Pancreas (tissue), 10 donors: ENCODE data around the gene ABR. TPM values are rescaled to one million over a fixed set of nuclear protein-coding genes. Genes with fewer than 3 reads are reported as not detected.
"Not testable (repeated sequence)": the region's sequence is repeated elsewhere in the genome, so short reads cannot be mapped to it uniquely, and the experiment has no call there.

Experiments used
- ATAC-seq, 4 donors: fragments of 200-7000 bp; cut with Tn5 transposase; one replicate each; pipeline versions ENCODE4 v1.8.0 to v1.9.1; 2020; ENCODE audit warnings: mild to moderate bottlenecking in 4 of 4, moderate library complexity in 4 of 4
- DNase-seq, 6 donors: peaks; one replicate each; pipeline ENCODE4 v3.0.0-alpha.2; 2020
- FAIRE-seq: peaks from 2 replicates; lab custom pipeline; 2012; peaks lifted over from hg19 to GRCh38; lab: Jason Lieb, UNC
- H3K27ac ChIP-seq, 4 donors: fragments of 200-600 bp; sonication (generic); 1 replicate in 3 of 4; 2 replicates in 1 of 4; pipeline versions ENCODE4 v1.5.0 to v1.8.0; 2020
- H3K27me3 ChIP-seq, 4 donors: fragments of 200-600 bp; one replicate each; pipeline ENCODE4 v1.8.0; 2021
- H3K36me3 ChIP-seq, 3 donors: fragments of 200-600 bp; sonication (generic) in 1 of 3; one replicate each; pipeline versions ENCODE4 v1.5.0 to v1.8.0; 2020 to 2021
- H3K4me1 ChIP-seq, 3 donors: fragments of 200-600 bp; one replicate each; pipeline ENCODE4 v1.8.0; 2021
- H3K4me3 ChIP-seq, 4 donors: fragments of 200-600 bp; sonication (generic) in 2 of 4; one replicate each; pipeline versions ENCODE4 v1.5.0 to v1.8.0; 2020 to 2021
- H3K9me3 ChIP-seq, 4 donors: fragments of 200-600 bp; one replicate each; pipeline ENCODE4 v1.8.0; 2021
- WGBS, 2 donors: extraction: QIAGEN DNeasy Blood & Tissue Kit; methylation state at CpG; one replicate each; pipeline ENCODE4 v1.1.7; 2013; 5-methylcytosine and 5-hydroxymethylcytosine counted together
- intact Hi-C, 3 donors: fragments of 100-400 bp; cut with DNase I; formaldehyde crosslinking; loops; one replicate each; pipeline versions ENCODE4 v1.11.1 to v1.14.2; 2022
- polyA plus RNA-seq, 2 donors: library from polyadenylated mRNA; stranded (reverse); fragments of 200-250 nt; gene quantifications; one replicate each; pipeline ENCODE4 v1.2.3, GENCODE V29; 2013
- total RNA-seq, 6 donors: library from RNA; stranded (reverse); fragmentation: NEBNext Ultra II Directional in 4 of 6; extraction: Animal tissue kit (Norgen Biotek cat#: 25700) in 4 of 6; gene quantifications; one replicate each; pipeline versions ENCODE4 v1.2.1 to v1.2.4, GENCODE V29; 2021 to 2023
- TF ChIP-seq, protein P1 (sequence below), 4 donors: fragments of 200-600 bp; sonication (generic) in 3 of 4; IDR thresholded peaks; one replicate each; pipeline versions ENCODE4 v1.5.0 to v1.8.0; 2021; ENCODE audit warnings: antibody characterized with exemption in 4 of 4
- donor health status: healthy with polysubstance abuse.
- donor health status: DM: no; HTN: no; CAD: no; lungs with moderate emphysema.
- donor health status: DM: no; HTN: no; CAD: no.
- donor health status: control.
- donor health status: control.
- donor health status: Bipolar disorder and iron deficiency.
- donor health status: DM: yes; HTN: yes; CAD: no.
- donor health status: DM: no; HTN: no; CAD: no.
- donor health status: DM: no; HTN: no; CAD: no.
- donor health status: DM: yes; HTN: yes; CAD: no.

Gene ABR
- total and polyA plus RNA-seq, 8 donors, result 15.4 to 65.7 (median 28.4) TPM

DNA sequence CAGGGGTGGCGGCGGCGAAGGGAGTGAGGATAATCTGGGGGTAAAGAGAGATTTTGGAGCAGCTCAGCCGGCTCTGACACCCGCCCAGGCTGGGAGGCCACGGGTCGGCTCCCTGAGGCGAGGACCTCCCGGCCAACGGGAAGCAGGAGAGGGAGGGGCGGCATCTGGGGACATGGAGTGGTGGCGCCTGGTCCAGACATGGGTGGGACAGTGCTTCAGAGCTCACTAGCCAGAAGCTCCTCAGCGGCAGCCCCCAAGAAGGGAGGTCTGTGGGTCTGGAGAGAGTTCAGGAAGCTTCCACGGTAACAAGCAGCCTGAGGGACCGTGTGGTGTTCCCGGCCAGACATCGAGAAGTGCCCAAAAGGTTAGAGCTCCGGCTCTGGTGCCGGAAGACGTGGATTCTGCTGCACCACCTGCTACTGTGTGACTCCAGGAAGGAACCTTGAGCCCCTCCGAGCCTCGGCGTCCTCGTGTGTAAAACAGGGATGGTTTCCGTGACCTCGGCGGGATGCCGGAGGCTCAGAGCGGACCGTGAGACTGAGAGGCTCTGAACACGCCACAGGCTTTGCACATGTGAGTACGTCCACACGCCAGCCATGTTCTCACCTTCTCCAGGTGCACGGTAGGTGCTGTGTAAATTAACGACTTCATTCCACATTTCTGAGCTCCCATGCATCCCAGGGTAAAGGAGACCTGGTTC, 126.0 kb downstream of the ABR start:
- TF ChIP-seq, protein P1, sequence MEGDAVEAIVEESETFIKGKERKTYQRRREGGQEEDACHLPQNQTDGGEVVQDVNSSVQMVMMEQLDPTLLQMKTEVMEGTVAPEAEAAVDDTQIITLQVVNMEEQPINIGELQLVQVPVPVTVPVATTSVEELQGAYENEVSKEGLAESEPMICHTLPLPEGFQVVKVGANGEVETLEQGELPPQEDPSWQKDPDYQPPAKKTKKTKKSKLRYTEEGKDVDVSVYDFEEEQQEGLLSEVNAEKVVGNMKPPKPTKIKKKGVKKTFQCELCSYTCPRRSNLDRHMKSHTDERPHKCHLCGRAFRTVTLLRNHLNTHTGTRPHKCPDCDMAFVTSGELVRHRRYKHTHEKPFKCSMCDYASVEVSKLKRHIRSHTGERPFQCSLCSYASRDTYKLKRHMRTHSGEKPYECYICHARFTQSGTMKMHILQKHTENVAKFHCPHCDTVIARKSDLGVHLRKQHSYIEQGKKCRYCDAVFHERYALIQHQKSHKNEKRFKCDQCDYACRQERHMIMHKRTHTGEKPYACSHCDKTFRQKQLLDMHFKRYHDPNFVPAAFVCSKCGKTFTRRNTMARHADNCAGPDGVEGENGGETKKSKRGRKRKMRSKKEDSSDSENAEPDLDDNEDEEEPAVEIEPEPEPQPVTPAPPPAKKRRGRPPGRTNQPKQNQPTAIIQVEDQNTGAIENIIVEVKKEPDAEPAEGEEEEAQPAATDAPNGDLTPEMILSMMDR (IDR thresholded peaks at IDR 0.05), result no peak
- Histone ChIP-seq H3K4me3 (no peak overlapping the region), H3K27me3 (no peaks in the 10 kb centered on the region), H3K9me3 (no peaks in the 10 kb centered on the region), H3K27ac (no peak overlapping the region), H3K4me1 (no peaks in the 10 kb centered on the region), H3K36me3 (no peaks in the 10 kb centered on the region)
- no peak for FAIRE-seq
- WGBS, 2 donors, result 77 to 86% methylated on average over 35 of the region's 35 CpGs
- peak in 2 of 6 donors; percentile 22 to 36 for DNase-seq
- no peak for ATAC-seq
- intact Hi-C loops, result no loop called here

DNA sequence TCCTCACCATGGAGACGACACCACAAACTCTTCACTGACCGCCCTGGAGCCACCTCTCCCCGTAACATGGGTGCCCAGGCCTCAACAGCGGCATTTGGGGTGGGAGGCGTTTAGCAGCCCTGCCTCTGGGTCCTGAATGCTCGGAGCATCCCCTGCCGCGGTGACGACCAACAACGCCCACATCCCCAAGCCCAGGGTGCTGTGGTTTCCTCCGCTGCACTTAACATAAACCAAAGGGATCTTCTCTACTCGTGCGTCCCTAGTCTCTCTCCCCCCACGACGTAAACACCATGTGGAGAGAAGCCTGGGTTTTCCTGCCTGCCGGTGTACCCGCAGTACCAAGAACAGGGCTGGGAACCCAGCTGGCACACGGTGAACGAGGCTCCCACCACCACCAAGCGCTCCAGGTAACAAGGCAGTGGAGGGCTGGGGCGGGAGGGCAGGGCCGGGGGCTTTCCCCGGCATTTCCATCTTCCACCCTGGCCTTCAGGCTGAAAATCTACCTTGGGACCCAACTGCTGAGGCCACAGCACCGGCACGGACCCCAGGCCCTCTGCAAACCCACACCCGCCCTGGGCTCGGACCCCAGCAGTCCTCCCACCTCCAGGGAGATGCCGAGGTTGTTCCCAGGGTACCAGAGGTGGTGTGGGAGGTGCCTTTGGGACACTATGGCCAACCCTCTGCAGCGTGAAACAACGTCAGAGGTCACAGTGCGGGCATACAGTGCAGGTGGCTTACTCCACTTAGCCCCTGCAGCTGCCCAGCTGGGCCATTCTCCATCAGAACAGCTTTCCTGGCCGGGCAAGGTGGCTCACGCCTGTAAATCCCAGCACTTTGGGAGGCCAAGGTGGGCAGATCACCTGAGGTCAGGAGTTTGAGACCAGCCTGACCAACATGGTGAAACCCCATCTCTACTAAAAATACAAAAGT, 128.5 kb downstream of the ABR start:
- Histone ChIP-seq H3K27ac (no peak overlapping the region), H3K4me1 (no peaks in the 10 kb centered on the region), H3K9me3 (no peaks in the 10 kb centered on the region), H3K4me3 (no peak overlapping the region), H3K36me3 (no peaks in the 10 kb centered on the region), H3K27me3 (no peaks in the 10 kb centered on the region)
- TF ChIP-seq, protein P1 (IDR thresholded peaks at IDR 0.05), result no peak
- FAIRE-seq (no peak), DNase-seq (peak in 2 of 6 donors; percentile 14 to 26), ATAC-seq (no peak)
- 81 to 88% methylated on average over 33 of the region's 33 CpGs for WGBS, 2 donors
- intact Hi-C loops, result no loop called here

DNA sequence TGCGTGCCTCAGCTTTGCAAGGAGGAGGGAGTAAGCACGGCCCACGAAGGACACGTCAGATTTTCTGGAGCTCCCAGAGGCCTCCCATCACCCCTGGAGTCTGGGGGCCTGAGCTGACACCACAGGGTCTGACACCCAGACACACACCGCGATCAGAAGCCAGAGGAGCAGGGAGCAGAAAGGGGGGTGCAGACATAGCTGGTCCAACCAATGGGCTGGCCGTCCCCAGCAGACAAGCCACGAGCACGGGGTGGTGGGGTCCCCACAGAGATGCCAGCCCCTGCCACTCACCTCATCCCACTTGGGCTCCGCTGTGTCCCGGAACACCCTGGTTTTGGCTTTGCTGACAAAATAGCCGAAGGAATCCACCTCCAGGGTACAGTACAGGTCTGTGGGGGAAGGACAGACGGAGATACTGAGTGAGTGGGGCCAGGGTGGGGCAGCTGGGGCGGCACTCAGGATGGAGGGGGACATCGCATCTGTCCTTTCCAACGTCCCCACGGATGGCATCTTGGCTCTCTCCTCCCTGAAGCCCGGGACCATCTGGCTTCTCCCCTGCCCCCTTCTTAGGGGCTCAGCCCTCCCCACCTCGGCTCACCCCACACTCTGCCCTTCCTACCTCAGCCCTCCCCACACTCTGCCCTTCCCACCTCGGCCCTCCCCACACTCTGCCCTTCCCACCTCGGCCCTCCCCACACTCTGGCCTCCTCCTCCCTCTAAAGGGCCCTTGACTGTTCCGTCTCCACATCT, 129.4 kb downstream of the ABR start:
- intact Hi-C loops, result no loop called here
- TF ChIP-seq, protein P1 (IDR thresholded peaks at IDR 0.05), result no peak
- Histone ChIP-seq H3K27me3 (no peaks in the 10 kb centered on the region), H3K9me3 (no peaks in the 10 kb centered on the region), H3K4me1 (no peaks in the 10 kb centered on the region), H3K27ac (no peak overlapping the region), H3K4me3 (no peak overlapping the region), H3K36me3 (no peaks in the 10 kb centered on the region)
- ATAC-seq (no peak), DNase-seq (peak in 2 of 6 donors; percentile 12 to 46), FAIRE-seq (no peak)
- WGBS, 2 donors, result 61 to 71% methylated on average over 15 to 22 of the region's 22 CpGs

DNA sequence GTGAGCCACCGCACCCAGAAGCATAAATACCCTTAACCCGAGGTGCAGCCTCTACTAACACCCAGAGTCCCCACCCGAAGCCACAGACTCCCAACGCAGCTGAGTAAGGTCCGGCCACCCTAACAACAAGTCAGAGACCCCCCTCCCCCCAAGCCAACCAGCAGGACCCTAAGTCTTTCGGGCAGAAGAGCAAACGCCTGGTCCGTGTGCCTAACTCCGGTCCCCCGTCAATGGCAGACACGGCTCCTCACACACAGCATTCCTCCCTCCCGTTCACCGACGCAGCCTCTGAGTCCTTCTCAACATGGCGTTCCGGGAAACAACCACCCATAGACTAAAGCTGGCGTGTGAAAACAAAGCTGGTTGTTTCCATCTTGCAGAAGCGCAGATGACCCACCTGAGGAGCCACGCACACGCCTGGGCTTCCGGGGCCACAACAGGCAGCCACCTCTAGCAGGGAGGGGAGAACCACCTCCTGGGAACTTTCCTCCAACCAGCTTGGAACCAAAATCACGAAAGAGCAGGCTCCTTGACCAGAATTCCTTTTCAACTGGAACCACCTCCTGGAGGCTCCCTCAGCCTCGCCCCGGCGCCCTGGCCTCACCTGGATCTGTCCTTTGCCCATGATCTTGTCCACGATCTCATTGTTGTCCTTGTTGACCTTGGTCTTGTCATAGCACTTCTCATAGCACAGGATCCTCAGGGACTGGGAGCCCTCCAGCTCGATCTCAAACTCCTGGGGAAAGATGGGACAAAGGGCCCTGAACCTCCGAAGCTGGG, 130.1 kb downstream of the ABR start:
- no peak for FAIRE-seq
- H3K36me3 ChIP-seq, result no peaks in the 10 kb centered on the region
- no peak for ATAC-seq

DNA sequence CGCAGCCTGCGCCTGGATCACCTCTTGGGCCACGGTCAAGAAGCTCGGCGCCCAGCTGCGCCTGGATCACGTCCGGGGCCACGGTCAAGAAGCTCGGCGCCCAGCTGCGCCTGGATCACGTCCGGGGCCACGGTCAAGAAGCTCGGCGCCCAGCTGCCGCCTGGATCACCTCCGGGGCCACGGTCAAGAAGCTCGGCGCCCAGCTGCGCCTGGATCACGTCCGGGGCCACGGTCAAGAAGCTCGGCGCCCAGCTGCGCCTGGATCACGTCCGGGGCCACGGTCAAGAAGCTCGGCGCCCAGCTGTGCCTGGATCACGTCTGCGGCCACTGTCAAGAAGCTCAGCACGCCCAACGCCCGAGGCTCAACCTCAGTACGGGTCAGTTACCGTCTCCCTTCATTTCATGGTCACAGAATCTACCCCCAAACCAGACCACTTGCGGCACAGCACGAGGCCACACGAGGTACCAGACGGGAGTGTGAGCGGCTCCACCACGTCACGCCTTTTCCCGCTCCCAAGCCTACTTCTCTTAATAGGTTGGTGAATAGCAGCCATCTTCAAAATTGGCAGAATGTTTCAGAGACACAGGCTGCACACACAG, 131.2 kb downstream of the ABR start:
- ATAC-seq, H3K27me3 ChIP-seq, H3K4me1 ChIP-seq, H3K36me3 ChIP-seq, H3K4me3 ChIP-seq, H3K9me3 ChIP-seq, intact Hi-C loops, FAIRE-seq, H3K27ac ChIP-seq: not testable (repeated sequence)
- peak in 1 of 6 donors; percentile 30 for DNase-seq
- WGBS, 2 donors, result 83 to 92% methylated on average over 49 of the region's 49 CpGs

More for the DNA sequence above, 130.1 kb downstream of the ABR start:
- peak in 2 of 6 donors; percentile 6 to 27 for DNase-seq
- Histone ChIP-seq H3K4me1 (no peaks in the 10 kb centered on the region), H3K9me3 (no peaks in the 10 kb centered on the region), H3K27ac (no peak overlapping the region), H3K4me3 (no peak overlapping the region), H3K27me3 (no peaks in the 10 kb centered on the region)
- TF ChIP-seq, protein P1 (IDR thresholded peaks at IDR 0.05), result no peak
- intact Hi-C loops, result no loop called here
- WGBS, 2 donors, result 77 to 86% methylated on average over 28 of the region's 28 CpGs
